HFF-Myc (cell line): ENCODE data around the gene TMEM116.
"Not testable (repeated sequence)": the region's sequence is repeated elsewhere in the genome, so short reads cannot be mapped to it uniquely, and the experiment has no call there.

ENCODE experiments used
- DNase-seq: peaks from one replicate; pipeline ENCODE4 v3.0.0-alpha.2; 2011; ENCODE audit warnings: low read depth; ENCODE audit errors: extremely low read depth
- H3K4me3 ChIP-seq: replicated peaks from 2 replicates; pipeline ENCODE4 v1.5.1; 2011; ENCODE audit warnings: low read depth, mild to moderate bottlenecking, control low read depth, low read length
- CTCF ChIP-seq: IDR thresholded peaks from 2 replicates; pipeline ENCODE4 v1.5.1; 2012; ENCODE audit warnings: mild to moderate bottlenecking, low read depth, low read length, control low read depth; ENCODE audit errors: missing control alignments

TMEM116 gene

GRCh38 chr12:112018571-112019237 lies 5.7 kb upstream of the TMEM116 start:
- DNase-seq = no peak
- no peak for TF ChIP-seq CTCF
- H3K4me3 ChIP-seq = no peak overlapping the region

GRCh38 chr12:112017041-112017440 lies 4.1 kb upstream of the TMEM116 start:
- TF ChIP-seq CTCF = no peak
- no peak for DNase-seq
- no peak overlapping the region for H3K4me3 ChIP-seq

- no peak for DNase-seq
- no peak for TF ChIP-seq CTCF
- H3K4me3 ChIP-seq = no peak overlapping the region
Measured at GRCh38 chr12:112015938-112016337, 3.0 kb upstream of the TMEM116 start.

- peak; percentile 35 for DNase-seq
- H3K4me3 ChIP-seq = peak overlapping the region; percentile 98
- TF ChIP-seq CTCF = no peak
Measured at GRCh38 chr12:112013601-112014402, 837 bp upstream of the TMEM116 start.

- TF ChIP-seq CTCF = no peak
- no peak for DNase-seq
- H3K4me3 ChIP-seq = peak overlapping the region; percentile 98
Measured at GRCh38 chr12:112011685-112012084, 1.3 kb downstream of the TMEM116 start.

GRCh38 chr12:112010415-112011344 lies 2.3 kb downstream of the TMEM116 start:
- H3K4me3 ChIP-seq = no peak overlapping the region
- no peak for DNase-seq
- no peak for TF ChIP-seq CTCF

- not testable (repeated sequence) for DNase-seq, H3K4me3 ChIP-seq
Measured at GRCh38 chr12:112009596-112009995, 3.4 kb downstream of the TMEM116 start.
